Colonic mucosa (tissue), 4 donors: ENCODE measurements around the gene SLC45A1. TPM values are rescaled to one million over a fixed set of nuclear protein-coding genes. Genes with fewer than 3 reads are reported as not detected.
A peak's percentile ranks its signal among the peaks of the same experiment; 100 is the strongest.

Source experiments
- DNase-seq: peaks from one replicate; pipeline ENCODE4 v3.0.0-alpha.2; 2020
- H3K27ac ChIP-seq: fragments of 200-600 bp; one replicate; pipeline ENCODE4 v1.8.0; 2021
- H3K27me3 ChIP-seq: fragments of 200-600 bp; one replicate; pipeline ENCODE4 v1.8.0; 2021
- H3K36me3 ChIP-seq: fragments of 200-600 bp; one replicate; pipeline ENCODE4 v1.8.0; 2021
- H3K4me1 ChIP-seq: fragments of 200-600 bp; one replicate; pipeline ENCODE4 v1.8.0; 2021; ENCODE audit warnings: mild to moderate bottlenecking
- H3K4me3 ChIP-seq: fragments of 200-600 bp; one replicate; pipeline ENCODE4 v1.8.0; 2021
- H3K9ac ChIP-seq, 2 donors: one replicate each; pipeline ENCODE4 v1.7.0; 2013; ENCODE audit warnings: control low read depth in 2 of 2, low read depth in 2 of 2, low read length in 2 of 2
- H3K9me3 ChIP-seq: fragments of 200-600 bp; one replicate; pipeline ENCODE4 v1.8.0; 2021
- CTCF ChIP-seq: fragments of 200-600 bp; IDR thresholded peaks from one replicate; pipeline ENCODE4 v1.8.0; 2022; ENCODE audit warnings: antibody characterized with exemption, mild to moderate bottlenecking
- intact Hi-C: fragments of 100-400 bp; cut with DNase I; formaldehyde crosslinking; loops from one replicate; pipeline ENCODE4 v1.14.1; 2022
- total RNA-seq, 2 donors: library from RNA; stranded (reverse); fragmentation: NEBNext Ultra II Directional in 1 of 2; extraction: Animal tissue kit (Norgen Biotek cat#: 25700) in 1 of 2; gene quantifications; one replicate each; pipeline ENCODE4 v1.2.1, GENCODE V29; 2021
- donor health status: healthy.
- donor health status: DM: no; HTN: no; CAD: no.
- donor health status: DM: no; HTN: no; CAD: no.

SLC45A1 gene
- total RNA-seq, 2 donors from 2014 or later, result 0.27 to 0.42 TPM

DNA sequence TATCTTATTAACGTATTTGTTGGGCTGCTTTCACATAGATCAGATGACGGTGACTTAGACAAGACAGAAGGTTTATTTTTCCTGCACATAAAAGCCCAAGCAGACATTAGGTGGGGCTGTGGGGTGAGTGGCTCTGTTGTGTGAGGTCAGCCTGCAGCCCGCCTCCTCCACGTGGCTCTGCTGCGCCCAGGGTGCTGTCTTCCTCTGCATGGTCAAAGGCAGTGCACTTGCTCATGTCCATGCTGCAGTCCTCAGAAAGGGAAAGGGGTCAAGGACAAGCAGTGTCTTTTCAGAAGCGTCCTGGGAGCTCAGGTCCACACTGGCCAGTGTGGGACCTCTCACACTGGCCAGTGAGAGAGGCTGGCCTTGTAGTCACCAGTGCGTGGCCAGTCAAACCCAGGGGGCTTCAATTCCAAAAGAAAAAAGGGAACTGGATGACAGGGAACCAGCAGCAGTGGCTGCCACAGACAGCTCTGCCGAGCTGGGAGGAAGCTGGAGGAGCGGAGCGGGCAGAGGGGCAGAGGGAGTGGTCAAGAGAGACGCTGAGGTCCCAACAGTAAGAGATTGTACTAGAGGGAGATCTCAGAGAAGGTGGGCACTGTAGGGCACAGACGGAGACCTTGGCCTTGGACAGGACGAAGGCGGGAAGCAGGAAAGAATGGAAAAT, 35.9 kb upstream of the SLC45A1 start:
- no peak overlapping the region for H3K27ac ChIP-seq
- no peaks in the 10 kb centered on the region for H3K4me1 ChIP-seq
- H3K27me3 ChIP-seq, result no peaks in the 10 kb centered on the region
- DNase-seq, result no peak
- TF ChIP-seq CTCF, result no peak
- intact Hi-C loops, result no loop called here
- no peaks in the 10 kb centered on the region for H3K9me3 ChIP-seq
- peak overlapping the region in 1 of 2 donors; percentile 24 for H3K9ac ChIP-seq
- no peak overlapping the region for H3K4me3 ChIP-seq
- no peaks in the 10 kb centered on the region for H3K36me3 ChIP-seq

GRCh38 chr1:8283058-8283884, 34.6 kb upstream of the SLC45A1 start:
- Histone ChIP-seq H3K9ac (no peak overlapping the region), H3K4me1 (no peaks in the 10 kb centered on the region), H3K9me3 (no peaks in the 10 kb centered on the region), H3K4me3 (no peak overlapping the region), H3K27ac (no peak overlapping the region), H3K36me3 (no peaks in the 10 kb centered on the region), H3K27me3 (no peaks in the 10 kb centered on the region)
- DNase-seq, result no peak
- no peak for TF ChIP-seq CTCF
- intact Hi-C loops, result no loop called here

GRCh38 chr1:8284127-8284526, 33.8 kb upstream of the SLC45A1 start:
- no peak overlapping the region for H3K4me3 ChIP-seq
- intact Hi-C loops, result no loop called here
- no peaks in the 10 kb centered on the region for H3K9me3 ChIP-seq
- no peak overlapping the region for H3K27ac ChIP-seq
- no peaks in the 10 kb centered on the region for H3K36me3 ChIP-seq
- no peak for DNase-seq
- TF ChIP-seq CTCF, result no peak
- H3K27me3 ChIP-seq, result no peaks in the 10 kb centered on the region
- H3K4me1 ChIP-seq, result no peaks in the 10 kb centered on the region
- H3K9ac ChIP-seq, result no peak overlapping the region

DNA sequence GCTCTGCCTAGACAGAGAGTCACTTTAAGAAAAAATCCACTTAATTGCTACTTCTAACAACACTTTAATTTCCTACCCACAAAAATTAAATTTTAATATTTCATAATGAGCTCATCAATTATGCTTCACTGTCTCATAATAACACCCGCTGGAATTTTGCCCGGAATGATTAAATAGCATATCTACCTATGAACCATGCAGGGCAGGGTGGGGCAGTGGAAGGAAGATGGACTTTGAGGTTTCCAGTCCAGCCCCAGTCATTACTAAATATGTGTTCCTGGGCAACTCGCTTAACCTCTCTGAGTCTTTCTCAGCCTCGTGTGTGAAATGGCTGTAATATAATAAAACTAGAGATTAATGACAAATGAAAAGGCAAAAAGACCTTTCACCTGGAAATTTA, 32.8 kb upstream of the SLC45A1 start:
- H3K36me3 ChIP-seq, result no peaks in the 10 kb centered on the region
- H3K9ac ChIP-seq, result no peak overlapping the region
- H3K4me1 ChIP-seq, result no peaks in the 10 kb centered on the region
- no peak for TF ChIP-seq CTCF
- peak overlapping the region; percentile 12 for H3K27ac ChIP-seq
- H3K4me3 ChIP-seq, result no peak overlapping the region
- H3K9me3 ChIP-seq, result no peaks in the 10 kb centered on the region
- DNase-seq, result peak; percentile 86
- H3K27me3 ChIP-seq, result no peaks in the 10 kb centered on the region
- intact Hi-C loops, result no loop called here

- no peak for DNase-seq
- intact Hi-C loops, result no loop called here
- Histone ChIP-seq H3K9me3 (no peaks in the 10 kb centered on the region), H3K4me1 (no peaks in the 10 kb centered on the region), H3K27me3 (no peaks in the 10 kb centered on the region), H3K27ac (no peak overlapping the region), H3K36me3 (no peaks in the 10 kb centered on the region), H3K4me3 (no peak overlapping the region), H3K9ac (no peak overlapping the region)
- no peak for TF ChIP-seq CTCF
Measured at GRCh38 chr1:8285965-8286364, 31.9 kb upstream of the SLC45A1 start.
